Neural progenitor cell (in vitro differentiated cells): Measurements from ENCODE around the gene PRLHR. TPM values are rescaled to one million over a fixed set of nuclear protein-coding genes. Genes with fewer than 3 reads are reported as not detected.
"Not testable (repeated sequence)": the region's sequence is repeated elsewhere in the genome, so short reads cannot be mapped to it uniquely, and the experiment has no call there.

Experiments
- DNase-seq: peaks from one replicate; pipeline ENCODE4 v3.0.0-alpha.2; 2016; ENCODE audit warnings: low spot score
- H2AFZ ChIP-seq: fragments of 200-600 bp; sonication (generic); replicated peaks from 2 replicates; pipeline ENCODE4 v1.6.1; 2016; ENCODE audit warnings: antibody characterized with exemption
- H3F3A ChIP-seq: fragments of 200-600 bp; sonication (generic); 2 replicates; pipeline ENCODE4 v1.6.1; 2016; ENCODE audit warnings: antibody characterized with exemption, low read depth
- H3K27ac ChIP-seq: fragments of 200-600 bp; sonication (generic); 2 replicates; pipeline ENCODE4 v1.5.1; 2016; ENCODE audit warnings: mild to moderate bottlenecking
- H3K27me3 ChIP-seq: fragments of 200-600 bp; sonication (generic); 2 replicates; pipeline ENCODE4 v1.6.1; 2016; ENCODE audit warnings: mild to moderate bottlenecking, moderate library complexity
- H3K36me3 ChIP-seq: fragments of 200-600 bp; sonication (generic); 2 replicates; pipeline ENCODE4 v1.5.1; 2016
- H3K4me1 ChIP-seq: fragments of 200-600 bp; sonication (generic); 2 replicates; pipeline ENCODE4 v1.6.1; 2016; ENCODE audit warnings: mixed run types
- H3K4me2 ChIP-seq: fragments of 200-600 bp; sonication (generic); 2 replicates; pipeline ENCODE4 v1.6.1; 2016
- H3K4me3 ChIP-seq: fragments of 200-600 bp; sonication (generic); 2 replicates; pipeline ENCODE4 v1.5.1; 2016
- H3K79me2 ChIP-seq: fragments of 200-600 bp; sonication (generic); 2 replicates; pipeline ENCODE4 v1.6.1; 2016; ENCODE audit warnings: low read depth
- H3K9ac ChIP-seq: fragments of 200-600 bp; sonication (generic); 2 replicates; pipeline ENCODE4 v1.6.1; 2016
- H3K9me3 ChIP-seq: fragments of 200-600 bp; sonication (generic); 2 replicates; pipeline ENCODE4 v1.5.1; 2016; ENCODE audit warnings: low read depth
- H4K20me1 ChIP-seq: fragments of 200-600 bp; sonication (generic); 2 replicates; pipeline ENCODE4 v1.6.1; 2016; ENCODE audit warnings: low read depth
- H3K27ac Mint-ChIP-seq: 3 replicates; pipeline ENCODE4 v1.8.0; 2021; ENCODE audit warnings: mixed read lengths
- H3K27me3 Mint-ChIP-seq: 2 replicates; pipeline ENCODE4 v1.8.0; 2022; ENCODE audit warnings: low read depth, mild to moderate bottlenecking, inconsistent platforms, moderate library complexity, mixed read lengths; ENCODE audit not compliant: insufficient read depth
- H3K36me3 Mint-ChIP-seq: 3 replicates; pipeline ENCODE4 v1.8.0; 2021; ENCODE audit warnings: mixed read lengths
- H3K4me1 Mint-ChIP-seq: 3 replicates; pipeline ENCODE4 v1.8.0; 2021; ENCODE audit warnings: mixed read lengths
- H3K4me3 Mint-ChIP-seq: 3 replicates; pipeline ENCODE4 v1.8.0; 2021; ENCODE audit warnings: mild to moderate bottlenecking, moderate library complexity, mixed read lengths
- H3K9me3 Mint-ChIP-seq: 3 replicates; pipeline ENCODE4 v1.8.0; 2020; ENCODE audit warnings: mixed read lengths
- EZH2 ChIP-seq: fragments of 200-600 bp; sonication (generic); IDR thresholded peaks from 2 replicates; pipeline ENCODE4 v1.6.1; 2017; ENCODE audit warnings: antibody characterized with exemption, mild to moderate bottlenecking, moderate library complexity
- EZH2phosphoT487 ChIP-seq: fragments of 200-600 bp; sonication (generic); IDR thresholded peaks from 2 replicates; pipeline ENCODE4 v1.6.1; 2017; ENCODE audit warnings: antibody characterized with exemption
- total RNA-seq: library from RNA; depleted of rRNA; stranded (reverse); fragments of >200 nt; gene quantifications from 2 replicates; pipeline ENCODE4 v1.2.3, GENCODE V29; 2015; ENCODE audit warnings: low replicate concordance
- TF ChIP-seq, protein P1 (sequence below): fragments of 200-600 bp; sonication (generic); IDR thresholded peaks from 2 replicates; pipeline ENCODE4 v1.5.1; 2017; ENCODE audit warnings: antibody characterized with exemption, mild to moderate bottlenecking

Gene PRLHR
- total RNA-seq, 1 donor from 2014 or later, result not detected

DNA sequence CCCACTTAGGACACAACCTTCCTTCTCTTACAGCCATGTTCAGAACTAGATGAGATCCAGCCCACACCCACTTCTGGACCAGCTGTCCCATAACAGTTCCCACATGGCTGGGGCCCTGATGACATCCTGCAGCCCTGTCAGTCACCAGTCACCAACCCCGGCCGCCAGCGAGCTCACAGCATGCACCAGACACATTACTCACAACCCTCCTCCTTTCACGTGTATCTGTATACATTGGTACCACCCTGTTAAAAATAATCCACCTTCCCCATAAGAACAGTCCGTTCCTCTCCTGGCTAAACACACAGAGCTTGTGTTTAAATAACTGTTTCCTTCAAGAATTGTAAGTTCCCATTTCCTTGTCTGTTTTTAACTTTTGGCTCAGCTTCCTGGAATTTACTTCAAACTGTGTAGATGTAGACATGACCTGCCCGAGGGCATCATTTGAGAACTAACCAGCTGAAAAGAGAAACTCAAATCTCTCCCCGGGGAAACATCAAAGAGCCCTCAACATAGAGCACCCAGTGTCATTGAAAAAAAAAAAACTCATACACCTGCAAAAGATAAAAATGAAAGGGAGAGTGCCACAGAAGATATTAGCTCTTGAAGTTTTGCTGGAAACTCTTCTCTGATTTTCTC lies 26.0 kb upstream of the PRLHR start:
- H3K36me3 ChIP-seq, result no peaks in the 10 kb centered on the region
- TF ChIP-seq EZH2phosphoT487 (no peak), EZH2 (no peak)
- TF ChIP-seq, protein P1, sequence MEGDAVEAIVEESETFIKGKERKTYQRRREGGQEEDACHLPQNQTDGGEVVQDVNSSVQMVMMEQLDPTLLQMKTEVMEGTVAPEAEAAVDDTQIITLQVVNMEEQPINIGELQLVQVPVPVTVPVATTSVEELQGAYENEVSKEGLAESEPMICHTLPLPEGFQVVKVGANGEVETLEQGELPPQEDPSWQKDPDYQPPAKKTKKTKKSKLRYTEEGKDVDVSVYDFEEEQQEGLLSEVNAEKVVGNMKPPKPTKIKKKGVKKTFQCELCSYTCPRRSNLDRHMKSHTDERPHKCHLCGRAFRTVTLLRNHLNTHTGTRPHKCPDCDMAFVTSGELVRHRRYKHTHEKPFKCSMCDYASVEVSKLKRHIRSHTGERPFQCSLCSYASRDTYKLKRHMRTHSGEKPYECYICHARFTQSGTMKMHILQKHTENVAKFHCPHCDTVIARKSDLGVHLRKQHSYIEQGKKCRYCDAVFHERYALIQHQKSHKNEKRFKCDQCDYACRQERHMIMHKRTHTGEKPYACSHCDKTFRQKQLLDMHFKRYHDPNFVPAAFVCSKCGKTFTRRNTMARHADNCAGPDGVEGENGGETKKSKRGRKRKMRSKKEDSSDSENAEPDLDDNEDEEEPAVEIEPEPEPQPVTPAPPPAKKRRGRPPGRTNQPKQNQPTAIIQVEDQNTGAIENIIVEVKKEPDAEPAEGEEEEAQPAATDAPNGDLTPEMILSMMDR, result no peak
- H3K27me3 ChIP-seq, result no peaks in the 10 kb centered on the region
- H3K9me3 Mint-ChIP-seq, result no peaks in the 10 kb centered on the region
- no peak overlapping the region for H3K27ac ChIP-seq
- H3K4me3 Mint-ChIP-seq, result no peak overlapping the region
- no peak overlapping the region for H3K4me3 ChIP-seq
- peaks cover 12% of the 10 kb centered on the region for H3K4me1 ChIP-seq
- peaks cover 4% of the 10 kb centered on the region for H3F3A ChIP-seq
- H3K9me3 ChIP-seq, result no peaks in the 10 kb centered on the region
- no peaks in the 10 kb centered on the region for H4K20me1 ChIP-seq
- H3K27me3 Mint-ChIP-seq, result peaks cover 5% of the 10 kb centered on the region
- H3K79me2 ChIP-seq, result no peaks in the 10 kb centered on the region
- no peak overlapping the region for H2AFZ ChIP-seq
- no peak overlapping the region for H3K4me2 ChIP-seq
- H3K27ac Mint-ChIP-seq, result no peak overlapping the region
- no peak for DNase-seq
- H3K4me1 Mint-ChIP-seq, result peaks cover 12% of the 10 kb centered on the region
- H3K36me3 Mint-ChIP-seq, result no peaks in the 10 kb centered on the region
- no peak overlapping the region for H3K9ac ChIP-seq

DNA sequence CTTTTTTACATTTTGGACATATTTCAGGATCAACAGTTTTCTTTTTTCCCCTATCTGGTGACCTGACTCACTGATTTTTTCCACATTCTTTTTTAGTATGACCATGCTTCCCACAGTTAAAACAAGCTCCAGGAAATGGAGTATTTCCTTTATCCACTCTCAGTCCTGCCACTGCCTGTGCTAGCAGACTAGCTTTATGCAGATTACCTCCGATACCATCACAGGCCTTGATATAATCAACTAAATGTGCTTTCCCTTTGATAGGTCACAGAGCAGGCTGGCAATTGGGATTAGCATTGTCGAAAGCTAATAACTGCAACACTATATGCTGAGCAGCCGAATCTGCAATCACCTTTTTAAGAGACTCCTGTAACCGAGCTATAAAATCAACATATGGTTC lies 18.4 kb upstream of the PRLHR start:
- not testable (repeated sequence) for H3K36me3 ChIP-seq, H3K27me3 Mint-ChIP-seq, H4K20me1 ChIP-seq, H3K79me2 ChIP-seq, DNase-seq, H3K36me3 Mint-ChIP-seq, H3K4me3 Mint-ChIP-seq, H3K4me2 ChIP-seq, H3K27ac Mint-ChIP-seq, H3K9me3 Mint-ChIP-seq, H3K9me3 ChIP-seq, H2AFZ ChIP-seq, H3K4me1 ChIP-seq, H3K4me3 ChIP-seq, H3K9ac ChIP-seq, H3F3A ChIP-seq, H3K27me3 ChIP-seq, H3K27ac ChIP-seq
- peaks cover 26% of the 10 kb centered on the region for H3K4me1 Mint-ChIP-seq

DNA sequence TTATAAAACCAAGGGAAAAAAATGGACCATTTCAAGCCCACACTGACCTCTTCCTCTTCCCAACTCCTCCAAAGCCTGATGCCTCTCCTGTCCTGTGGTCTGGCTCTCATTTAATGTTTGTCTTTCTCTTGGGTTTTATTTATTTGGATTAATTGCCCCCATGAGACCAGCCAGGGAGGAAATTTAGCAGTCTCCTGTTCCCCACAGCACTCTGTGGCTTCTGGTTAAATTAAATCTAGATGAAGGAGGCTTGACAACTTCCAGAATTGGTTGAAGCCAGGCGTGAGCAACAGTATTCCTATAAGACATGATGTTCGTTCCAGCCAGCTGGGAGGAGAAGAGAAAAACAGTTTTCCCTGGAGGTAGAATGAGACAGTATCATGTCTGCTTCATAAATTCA lies 15.1 kb upstream of the PRLHR start:
- peaks cover 3% of the 10 kb centered on the region for H3K27me3 Mint-ChIP-seq
- no peak overlapping the region for H3K27ac Mint-ChIP-seq
- peaks cover 24% of the 10 kb centered on the region for H3K4me1 Mint-ChIP-seq
- H2AFZ ChIP-seq, result no peak overlapping the region
- H3K9ac ChIP-seq, result no peak overlapping the region
- H3K36me3 ChIP-seq, result no peaks in the 10 kb centered on the region
- H3K9me3 Mint-ChIP-seq, result no peaks in the 10 kb centered on the region
- DNase-seq, result no peak
- H3K9me3 ChIP-seq, result no peaks in the 10 kb centered on the region
- TF ChIP-seq EZH2phosphoT487 (no peak), EZH2 (no peak)
- TF ChIP-seq, protein P1, result no peak
- no peak overlapping the region for H3K4me3 ChIP-seq
- H3K27ac ChIP-seq, result no peak overlapping the region
- H3K4me1 ChIP-seq, result no peaks in the 10 kb centered on the region
- no peaks in the 10 kb centered on the region for H3K79me2 ChIP-seq
- no peaks in the 10 kb centered on the region for H4K20me1 ChIP-seq
- H3K27me3 ChIP-seq, result no peaks in the 10 kb centered on the region
- no peaks in the 10 kb centered on the region for H3K36me3 Mint-ChIP-seq
- H3K4me3 Mint-ChIP-seq, result no peak overlapping the region
- H3F3A ChIP-seq, result no peaks in the 10 kb centered on the region
- no peak overlapping the region for H3K4me2 ChIP-seq

DNA sequence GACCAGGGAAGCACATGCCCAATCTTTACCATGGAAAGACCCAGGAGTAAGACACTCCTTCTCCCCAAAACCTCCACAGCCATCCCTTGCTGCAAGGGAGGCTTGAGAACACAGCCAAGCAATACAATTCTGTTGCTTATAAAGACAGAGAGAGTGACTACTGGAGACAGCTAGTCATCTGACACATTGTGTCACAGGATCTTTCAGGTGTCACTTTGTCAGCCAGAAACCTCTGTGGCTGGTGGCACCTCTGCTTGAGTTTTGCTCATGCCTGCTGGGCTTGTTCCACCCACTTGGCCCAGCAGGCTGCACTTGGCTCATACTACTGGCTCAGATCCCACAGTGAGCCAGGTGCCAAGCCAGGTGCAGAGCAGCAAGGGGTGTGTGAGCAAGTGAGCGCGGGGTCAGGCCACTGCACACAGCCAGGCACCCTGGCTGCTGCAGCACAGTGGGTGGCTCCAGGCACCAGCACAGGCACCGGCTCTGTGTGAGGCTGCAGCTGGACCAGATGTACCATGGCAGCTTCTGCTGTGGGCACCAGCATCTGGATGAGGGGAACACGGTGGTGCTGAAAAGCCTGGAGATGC lies 12.4 kb upstream of the PRLHR start:
- Mint-ChIP-seq H3K36me3 (no peaks in the 10 kb centered on the region), H3K4me1 (peaks cover 1% of the 10 kb centered on the region), H3K4me3 (no peak overlapping the region), H3K27me3 (no peaks in the 10 kb centered on the region), H3K27ac (no peak overlapping the region), H3K9me3 (no peaks in the 10 kb centered on the region)
- H3K27me3 ChIP-seq, result no peaks in the 10 kb centered on the region
- no peaks in the 10 kb centered on the region for H4K20me1 ChIP-seq
- no peak for TF ChIP-seq EZH2
- TF ChIP-seq EZH2phosphoT487, result no peak
- TF ChIP-seq, protein P1, result no peak
- no peaks in the 10 kb centered on the region for H3K79me2 ChIP-seq
- no peak overlapping the region for H3K4me3 ChIP-seq
- DNase-seq, result no peak
- H2AFZ ChIP-seq, result no peak overlapping the region
- H3K9ac ChIP-seq, result no peak overlapping the region
- no peaks in the 10 kb centered on the region for H3K9me3 ChIP-seq
- H3K36me3 ChIP-seq, result no peaks in the 10 kb centered on the region
- H3K27ac ChIP-seq, result no peak overlapping the region
- H3K4me2 ChIP-seq, result no peak overlapping the region
- no peaks in the 10 kb centered on the region for H3F3A ChIP-seq
- no peaks in the 10 kb centered on the region for H3K4me1 ChIP-seq
